Non-pigmented ciliary epithelial cell (primary cell): Measurements from ENCODE around the gene UBE2O.

Experiments used
- DNase-seq: peaks from one replicate; pipeline ENCODE4 v3.0.0-alpha.2; 2010; ENCODE audit warnings: low read depth

The UBE2O gene

GRCh38 chr17:76467366-76467765 is 14.4 kb upstream of the UBE2O start, which contains the start of gene AANAT:
Gene AANAT, plus strand, starts transcription at chr17:76467603. Its CDS starts 1,144 bp downstream, at chr17:76468747.
- DNase-seq: no peak

- no peak for DNase-seq
Measured at GRCh38 chr17:76466775-76467130, 13.8 kb upstream of the UBE2O start.

GRCh38 chr17:76462556-76463290 is 9.8 kb upstream of the UBE2O start:
- no peak for DNase-seq

GRCh38 chr17:76461765-76462555 is 9.0 kb upstream of the UBE2O start:
- no peak for DNase-seq

- no peak for DNase-seq
Measured at GRCh38 chr17:76459674-76460073, 6.7 kb upstream of the UBE2O start.

GRCh38 chr17:76458580-76459490 is 5.9 kb upstream of the UBE2O start:
- DNase-seq: no peak

GRCh38 chr17:76453431-76453743 is 435 bp upstream of the UBE2O start:
- no peak for DNase-seq

- no peak for DNase-seq
Measured at GRCh38 chr17:76452127-76452659, 759 bp downstream of the UBE2O start.

DNA sequence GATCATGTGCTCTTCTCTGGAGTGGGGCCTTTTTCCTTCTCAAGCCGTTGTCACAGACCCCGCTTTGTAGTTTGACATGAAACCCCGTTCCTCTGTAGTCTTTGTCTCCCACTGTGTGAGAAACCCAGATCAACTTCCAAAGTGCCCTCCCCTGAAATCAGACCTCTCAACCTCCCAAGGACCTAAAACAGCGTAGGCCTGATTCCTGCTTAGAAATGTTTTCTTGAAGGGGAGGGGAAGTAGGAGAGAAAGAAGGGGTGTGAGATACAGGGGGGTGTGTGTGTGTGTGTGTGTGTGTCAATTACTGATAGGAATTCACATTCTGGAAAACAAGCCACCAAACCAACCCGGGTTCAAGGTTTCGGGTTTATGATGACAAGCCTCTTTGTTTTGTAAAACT is 1.4 kb downstream of the UBE2O start:
- DNase-seq: no peak

DNA sequence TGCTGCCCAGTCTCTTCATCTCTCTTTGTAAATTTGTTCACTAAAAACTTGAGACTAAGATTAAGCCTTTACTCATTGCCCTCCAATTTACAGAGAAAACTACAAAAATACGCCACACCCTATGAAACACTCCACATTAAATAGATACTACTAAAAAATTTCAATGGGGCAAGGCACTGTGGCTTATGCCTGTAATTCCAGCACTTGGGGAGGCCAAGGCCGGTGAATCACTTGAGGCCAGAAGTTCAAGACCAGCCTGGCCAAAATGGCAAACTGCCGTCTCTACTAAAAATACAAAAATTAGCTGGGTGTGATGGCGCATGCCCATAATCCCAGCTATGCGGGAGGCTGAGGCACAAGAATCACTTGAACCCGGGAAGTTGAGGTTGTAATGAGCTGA is 3.8 kb downstream of the UBE2O start:
- DNase-seq: no peak

GRCh38 chr17:76447931-76448652 is 4.9 kb downstream of the UBE2O start:
- DNase-seq: no peak

DNA sequence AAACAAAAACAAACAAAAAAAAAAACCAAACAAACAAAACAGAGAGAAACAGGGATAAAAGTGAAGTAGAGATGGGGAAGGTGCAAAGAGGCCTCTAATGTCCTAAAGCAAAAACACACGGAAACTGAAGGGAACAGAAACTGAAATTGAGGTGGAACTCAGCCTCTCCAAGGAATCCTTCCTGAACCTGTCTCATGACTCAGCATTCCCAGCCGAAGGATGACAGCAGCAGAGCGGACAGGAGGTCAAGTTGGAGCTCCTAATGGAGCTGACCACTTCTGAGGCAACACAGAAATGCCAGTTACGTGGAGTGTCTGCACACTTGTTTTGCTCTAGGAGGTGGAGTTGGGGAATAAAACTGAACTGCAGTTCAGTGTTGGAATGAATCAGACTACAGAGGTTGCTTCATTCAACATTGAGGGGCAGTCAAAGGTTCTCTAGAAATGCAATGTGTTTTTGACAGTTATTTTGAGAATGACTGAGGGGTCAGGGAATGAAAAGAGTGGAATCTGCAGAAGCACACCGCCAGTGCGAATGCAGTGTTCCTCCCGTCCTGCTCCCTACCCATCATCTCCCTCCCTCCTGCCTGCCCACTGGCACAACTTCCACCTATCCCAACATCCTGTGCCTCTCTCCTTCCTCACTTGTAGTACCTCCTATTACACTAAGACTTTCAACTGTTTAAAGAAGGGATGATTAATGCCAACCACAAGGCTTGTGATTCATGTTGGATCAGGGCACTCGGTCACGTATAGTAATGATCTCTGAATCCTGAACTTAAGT is 6.3 kb downstream of the UBE2O start:
- peak; percentile 57 for DNase-seq

- DNase-seq: no peak
Measured at GRCh38 chr17:76445697-76446448, 7.1 kb downstream of the UBE2O start.

DNA sequence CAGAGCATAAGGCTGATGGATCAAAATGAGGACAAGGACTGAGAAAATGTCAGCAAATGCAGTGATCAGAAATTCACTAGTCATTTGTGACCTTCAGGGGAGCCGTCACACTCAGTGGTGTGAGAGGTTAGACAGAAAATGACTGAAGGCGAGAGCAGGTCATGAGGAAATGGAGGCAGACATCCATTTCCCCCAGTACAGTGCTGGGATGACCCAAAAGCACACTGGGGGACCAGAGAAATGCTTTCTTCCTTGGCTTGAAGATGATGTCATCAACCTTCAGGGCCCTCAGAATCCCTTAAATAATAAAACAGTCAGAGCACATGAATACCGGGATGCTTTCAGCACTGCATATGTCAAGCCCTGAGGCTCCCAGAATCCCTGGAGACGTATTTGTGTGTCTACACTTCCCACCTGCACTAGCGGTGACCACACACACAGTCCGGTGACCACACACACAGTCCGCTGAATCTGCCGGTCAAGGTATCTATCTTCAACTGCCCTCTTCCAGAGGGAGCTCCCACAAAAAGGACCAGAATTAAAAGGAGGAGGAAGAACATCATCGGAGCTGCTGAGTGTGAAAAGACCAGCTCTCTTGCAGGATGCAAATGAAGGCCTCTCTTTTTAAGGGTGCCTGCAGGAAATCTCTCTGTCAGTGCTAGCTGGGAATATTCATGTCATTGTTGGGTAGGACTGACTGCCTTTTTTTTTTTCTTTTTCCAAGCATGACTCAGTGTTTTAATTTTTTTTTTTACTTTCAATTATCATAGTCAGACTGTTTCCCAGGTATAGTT is 8.2 kb downstream of the UBE2O start:
- no peak for DNase-seq

DNA sequence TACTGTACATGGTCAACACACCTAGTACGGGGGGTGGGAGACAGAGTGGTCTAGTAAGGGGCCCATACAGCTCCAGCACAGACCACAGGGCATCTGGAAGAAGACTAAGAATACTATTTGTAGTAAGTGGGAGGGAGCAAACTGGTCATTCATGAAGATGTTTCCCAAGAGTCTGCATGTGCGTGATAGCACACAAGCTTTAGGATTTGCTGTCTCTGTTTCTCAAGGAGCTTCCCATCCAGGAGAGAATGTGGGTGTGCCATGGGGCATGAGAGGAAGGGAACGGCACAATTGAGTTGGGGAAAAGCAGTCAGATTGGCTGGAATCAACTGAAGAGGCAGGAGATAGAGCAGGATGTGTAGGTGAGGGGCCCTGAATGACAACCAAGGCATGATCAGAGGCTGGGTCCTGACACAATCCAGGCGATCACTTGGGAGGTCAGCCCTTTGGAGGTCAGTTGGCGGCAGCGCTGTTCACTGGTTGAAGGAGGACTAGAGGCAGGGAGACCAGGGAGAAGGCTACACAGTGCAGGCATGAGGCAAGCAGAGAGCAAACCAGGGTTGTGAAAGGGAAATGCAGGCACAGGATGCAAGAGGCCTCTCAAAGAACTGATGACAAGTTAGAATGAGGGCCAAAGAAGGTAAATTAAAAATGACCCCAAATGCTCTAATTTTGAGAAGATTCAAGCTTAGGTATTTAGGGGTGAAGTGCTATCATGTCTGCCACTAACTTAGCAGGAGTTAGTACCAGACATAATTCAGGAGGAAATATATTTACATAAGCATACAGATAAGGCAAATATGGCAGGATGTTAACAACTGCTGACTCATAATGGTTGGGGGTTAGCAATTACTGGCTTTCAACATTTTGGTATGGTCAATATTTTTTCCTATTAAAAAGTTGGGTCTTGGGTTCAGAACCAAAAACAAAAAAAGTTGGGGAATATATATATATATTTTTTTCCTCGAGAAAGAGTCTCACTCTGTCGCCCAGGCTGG is 10.3 kb downstream of the UBE2O start:
- no peak for DNase-seq

DNA sequence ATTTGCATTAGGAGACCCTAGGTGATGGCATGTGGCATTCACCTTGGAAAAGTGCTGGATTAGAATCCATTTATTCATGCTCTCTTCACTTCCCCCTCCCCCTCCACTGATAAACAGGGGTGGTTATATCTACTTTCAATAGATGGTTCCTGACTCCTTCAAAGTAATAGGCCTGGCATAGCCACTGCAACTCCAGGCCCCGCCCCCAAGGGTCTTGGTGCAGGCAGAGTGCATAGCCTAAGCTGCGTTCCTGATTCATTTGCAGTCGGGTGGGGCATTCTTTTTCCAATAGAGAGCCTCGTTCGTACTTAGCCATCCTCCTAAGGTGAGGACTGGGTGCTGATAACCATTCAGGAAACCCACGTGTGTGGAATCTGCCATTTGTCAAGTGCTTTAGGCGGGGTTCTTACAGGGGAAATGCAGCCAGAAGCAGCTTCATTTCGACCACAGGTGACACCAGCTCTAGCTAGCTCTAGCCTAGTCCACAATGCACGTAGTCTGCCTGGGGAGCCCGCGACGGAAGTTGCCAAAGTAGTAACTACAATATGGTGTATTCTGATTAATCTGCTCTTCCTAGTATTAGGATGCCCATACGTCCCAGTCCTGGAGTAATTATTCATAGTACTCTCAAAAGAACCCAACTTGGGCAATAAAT is 11.1 kb downstream of the UBE2O start:
- no peak for DNase-seq

DNA sequence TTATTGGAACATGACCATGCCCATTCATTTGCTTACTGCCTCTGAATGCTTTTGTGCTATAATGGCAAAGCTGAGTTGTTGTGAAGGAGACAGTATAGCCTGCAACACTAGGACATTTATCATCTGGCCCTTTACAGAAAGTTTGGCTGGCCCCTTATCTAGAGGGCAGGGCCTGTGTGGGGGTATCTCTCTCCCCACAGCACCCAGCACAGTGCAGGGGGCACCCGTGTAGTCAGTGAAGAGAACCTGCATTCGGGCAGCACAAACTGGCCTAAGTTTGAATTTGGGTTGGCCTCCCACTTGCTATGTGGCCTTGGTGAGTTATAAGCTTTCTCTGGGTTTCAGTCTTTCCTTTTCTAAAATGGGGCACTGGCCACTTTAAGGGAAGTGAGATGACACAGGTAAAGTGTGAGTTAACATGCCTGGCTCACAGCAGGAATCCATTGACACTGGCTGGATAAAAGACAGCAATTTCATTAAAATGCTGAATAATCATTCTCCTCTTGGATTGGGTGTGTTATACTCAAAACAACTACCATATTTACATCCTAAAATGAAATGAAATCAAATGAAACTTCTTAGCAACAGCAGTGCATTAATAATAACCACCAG is 12.1 kb downstream of the UBE2O start:
- DNase-seq: no peak
